ENCODE results near the gene ZDHHC11B.
A peak's percentile ranks its signal among the peaks of the same experiment; 100 is the strongest.

ZDHHC11B gene

GRCh38 chr5:671459-672328, 112.8 kb downstream of the ZDHHC11B start:
- peak; percentile 61 for DNase-seq

- no peak for DNase-seq
Observed at GRCh38 chr5:670396-671270, 113.9 kb downstream of the ZDHHC11B start.

GRCh38 chr5:669842-670395, 114.6 kb downstream of the ZDHHC11B start:
- DNase-seq = no peak

- DNase-seq = no peak
Observed at GRCh38 chr5:669111-669841, 115.3 kb downstream of the ZDHHC11B start.

GRCh38 chr5:668283-668995, 116.1 kb downstream of the ZDHHC11B start:
- no peak for DNase-seq

- no peak for DNase-seq
Observed at GRCh38 chr5:666816-667498, 117.6 kb downstream of the ZDHHC11B start.

- DNase-seq = no peak
Observed at GRCh38 chr5:665956-666711, 118.4 kb downstream of the ZDHHC11B start.

- no peak for DNase-seq
Observed at GRCh38 chr5:665541-665955, 119.0 kb downstream of the ZDHHC11B start.

GRCh38 chr5:664994-665360, 119.6 kb downstream of the ZDHHC11B start:
- no peak for DNase-seq

GRCh38 chr5:664343-664993, 120.1 kb downstream of the ZDHHC11B start:
- DNase-seq = no peak

- no peak for DNase-seq
Observed at GRCh38 chr5:663436-664342, 120.8 kb downstream of the ZDHHC11B start.

- no peak for DNase-seq
Observed at GRCh38 chr5:662751-663435, 121.6 kb downstream of the ZDHHC11B start.

- no peak for DNase-seq
Observed at GRCh38 chr5:661891-662750, 122.4 kb downstream of the ZDHHC11B start.

GRCh38 chr5:660491-661030, 124.0 kb downstream of the ZDHHC11B start:
- no peak for DNase-seq

Measured in hematopoietic multipotent progenitor cell treated with erythropoietin and hydrocortisone succinate and interleukin-3 and kit ligand, for 8 days (in vitro differentiated cells).